HG02973 (cell line): ENCODE measurements around the gene IL4.
"Not testable (repeated sequence)": the region's sequence is repeated elsewhere in the genome, so short reads cannot be mapped to it uniquely, and the experiment has no call there.

Experiments used
- ATAC-seq: cut with Tn5 transposase; IDR thresholded peaks from one replicate; pipeline ENCODE4 v1.9.1; 2021; ENCODE audit warnings: moderate library complexity; ENCODE audit not compliant: unreplicated experiment

The IL4 gene

GRCh38 chr5:132673939-132674630, at the start of gene IL4:
Gene IL4 (plus strand): TSS chr5:132673989. CDS start chr5:132674051, 62 bp downstream.
- ATAC-seq = no peak

DNA sequence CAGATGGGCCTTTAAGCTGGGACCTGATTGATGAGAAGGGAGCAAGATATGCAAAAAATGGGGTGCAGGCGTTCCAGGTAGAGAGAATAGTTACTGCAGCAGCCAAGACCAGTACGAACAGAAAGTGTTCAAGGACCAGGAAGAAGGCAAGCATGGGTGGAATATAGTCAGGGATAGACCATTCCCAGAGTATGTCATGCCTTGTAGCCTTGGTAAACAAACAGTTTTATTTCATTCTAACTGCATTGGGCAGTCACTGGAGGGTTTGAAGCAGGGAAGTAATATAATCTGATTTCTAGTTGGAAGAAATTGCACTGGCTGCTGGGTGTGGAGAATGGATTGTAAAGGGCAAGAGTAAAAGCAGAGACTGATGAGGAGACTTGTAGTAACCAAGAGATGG, 46.3 kb upstream of the IL4 start:
- ATAC-seq = no peak

DNA sequence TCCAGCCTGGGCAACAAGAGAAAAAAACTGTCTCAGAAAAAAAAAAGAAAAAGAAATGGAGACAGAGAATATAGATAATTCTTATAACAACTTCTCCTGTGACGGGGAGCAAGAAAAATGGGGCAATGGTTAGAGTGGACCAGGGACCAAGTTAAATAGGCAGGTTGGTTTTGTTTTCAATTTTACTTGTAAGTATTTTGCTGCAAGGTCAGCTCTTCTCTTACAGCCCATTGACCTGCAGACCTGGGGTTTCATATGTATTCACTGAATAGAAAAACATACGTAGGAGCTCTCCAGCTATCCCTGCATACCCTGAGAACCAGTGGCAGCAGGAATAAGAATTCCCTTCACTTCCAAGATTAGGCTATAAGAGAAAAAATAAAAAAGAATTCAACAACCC, 45.0 kb upstream of the IL4 start:
- ATAC-seq = no peak

DNA sequence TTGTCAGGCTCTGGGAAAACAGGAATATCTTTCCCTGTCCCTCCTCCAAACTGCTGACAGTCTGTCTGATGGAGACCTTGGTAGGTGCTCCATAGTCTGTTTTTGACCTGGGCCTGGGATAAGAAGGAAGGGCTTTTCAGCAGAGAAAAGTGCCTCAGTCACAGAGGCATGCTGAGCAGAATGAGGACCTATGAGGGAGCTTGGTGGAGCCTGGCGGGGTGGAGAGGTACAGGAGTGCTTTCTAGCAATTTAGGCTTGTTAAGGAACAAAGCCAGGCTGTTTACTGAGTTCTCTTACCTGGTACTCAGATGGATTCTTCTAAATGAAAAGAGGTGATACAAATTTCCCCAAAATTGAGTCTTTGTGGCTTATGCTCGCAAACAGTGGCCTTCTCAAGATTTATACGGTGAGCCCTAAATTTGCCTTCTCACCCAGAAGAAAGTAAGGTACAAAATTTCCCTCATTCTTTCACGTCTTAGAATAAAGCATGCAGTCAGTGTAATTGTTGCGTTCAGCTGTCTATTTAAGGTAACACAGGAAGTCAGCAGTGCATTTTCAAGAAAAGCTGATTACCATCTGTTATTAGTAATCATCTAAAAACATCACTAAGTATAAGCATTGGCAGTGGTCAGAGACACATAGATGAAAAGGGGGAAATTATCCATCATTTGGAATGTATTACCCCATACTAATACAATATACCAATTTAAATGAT, 44.4 kb upstream of the IL4 start:
- peak; percentile 78 for ATAC-seq

- ATAC-seq = not testable (repeated sequence)
Measured at GRCh38 chr5:132633587-132633986, 40.2 kb upstream of the IL4 start.

DNA sequence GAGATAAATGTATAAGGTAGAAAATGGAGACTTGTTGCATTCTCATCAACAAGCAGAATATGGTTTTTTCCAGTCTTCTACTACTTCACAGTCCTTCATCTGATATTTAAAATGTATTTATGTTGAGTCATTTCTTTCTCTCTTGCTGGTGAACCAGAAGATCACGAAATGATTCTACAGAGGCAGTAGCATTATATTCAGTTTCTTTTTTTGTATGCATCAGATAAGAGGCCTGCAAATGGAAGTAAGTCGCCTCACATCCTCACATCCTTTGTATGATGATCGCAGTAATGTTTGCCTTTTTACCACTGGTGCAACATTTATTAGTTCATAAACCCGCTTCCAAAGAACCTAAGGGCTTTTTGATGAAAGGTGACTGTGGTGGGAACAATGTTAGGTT, 37.9 kb upstream of the IL4 start:
- ATAC-seq = peak; percentile 53

DNA sequence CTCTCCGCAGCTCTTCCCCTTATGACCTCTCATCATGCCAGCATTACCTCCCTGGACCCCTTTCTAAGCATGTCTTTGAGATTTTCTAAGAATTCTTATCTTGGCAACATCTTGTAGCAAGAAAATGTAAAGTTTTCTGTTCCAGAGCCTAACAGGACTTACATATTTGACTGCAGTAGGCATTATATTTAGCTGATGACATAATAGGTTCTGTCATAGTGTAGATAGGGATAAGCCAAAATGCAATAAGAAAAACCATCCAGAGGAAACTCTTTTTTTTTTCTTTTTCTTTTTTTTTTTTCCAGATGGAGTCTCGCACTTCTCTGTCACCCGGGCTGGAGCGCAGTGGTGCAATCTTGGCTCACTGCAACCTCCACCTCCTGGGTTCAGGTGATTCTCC, 36.5 kb upstream of the IL4 start:
- ATAC-seq = no peak

DNA sequence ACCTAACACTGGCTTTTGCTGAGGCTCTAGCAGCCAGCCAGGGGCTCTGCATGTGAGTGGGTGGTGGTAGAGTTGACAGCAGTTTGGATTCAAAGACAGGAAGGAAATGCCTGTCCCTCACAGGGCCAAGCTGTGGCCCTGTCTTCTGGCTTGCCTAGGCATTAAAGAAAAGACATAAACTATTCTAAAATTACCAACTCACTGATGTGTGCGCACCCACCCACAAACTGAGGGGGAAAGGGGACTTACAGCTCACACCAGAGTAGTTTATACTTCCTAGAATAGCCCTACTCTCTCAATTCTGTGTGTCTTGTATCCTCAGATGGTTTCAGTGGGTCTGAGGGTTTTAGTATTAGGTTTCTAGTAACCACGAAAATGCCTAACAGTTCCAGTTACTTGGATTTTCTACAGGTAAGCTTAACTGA, 34.1 kb upstream of the IL4 start:
- ATAC-seq = peak; percentile 56

DNA sequence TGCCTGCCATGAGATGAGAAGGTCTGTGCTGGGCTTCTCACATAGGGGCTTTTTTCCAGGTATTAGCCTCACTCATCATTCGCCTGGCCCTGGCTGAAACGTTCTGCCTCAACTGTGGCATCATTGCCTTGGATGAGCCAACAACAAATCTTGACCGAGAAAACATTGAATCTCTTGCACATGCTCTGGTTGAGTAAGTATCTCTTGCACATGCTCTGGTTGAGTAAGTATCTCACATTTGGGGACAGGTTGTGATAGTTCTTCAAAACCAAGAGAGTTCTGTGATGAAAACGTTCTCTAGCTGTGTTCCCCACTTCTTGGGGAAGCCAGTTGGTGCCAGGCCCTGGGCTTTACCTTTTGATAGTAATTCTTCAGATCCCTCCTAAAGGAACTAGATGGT, 33.2 kb upstream of the IL4 start:
- ATAC-seq = no peak

- ATAC-seq = peak; percentile 33
Measured at GRCh38 chr5:132641241-132641723, 32.5 kb upstream of the IL4 start.

- ATAC-seq = no peak
Measured at GRCh38 chr5:132641841-132642240, 31.9 kb upstream of the IL4 start.

GRCh38 chr5:132644177-132644576, 29.6 kb upstream of the IL4 start:
- ATAC-seq = no peak

DNA sequence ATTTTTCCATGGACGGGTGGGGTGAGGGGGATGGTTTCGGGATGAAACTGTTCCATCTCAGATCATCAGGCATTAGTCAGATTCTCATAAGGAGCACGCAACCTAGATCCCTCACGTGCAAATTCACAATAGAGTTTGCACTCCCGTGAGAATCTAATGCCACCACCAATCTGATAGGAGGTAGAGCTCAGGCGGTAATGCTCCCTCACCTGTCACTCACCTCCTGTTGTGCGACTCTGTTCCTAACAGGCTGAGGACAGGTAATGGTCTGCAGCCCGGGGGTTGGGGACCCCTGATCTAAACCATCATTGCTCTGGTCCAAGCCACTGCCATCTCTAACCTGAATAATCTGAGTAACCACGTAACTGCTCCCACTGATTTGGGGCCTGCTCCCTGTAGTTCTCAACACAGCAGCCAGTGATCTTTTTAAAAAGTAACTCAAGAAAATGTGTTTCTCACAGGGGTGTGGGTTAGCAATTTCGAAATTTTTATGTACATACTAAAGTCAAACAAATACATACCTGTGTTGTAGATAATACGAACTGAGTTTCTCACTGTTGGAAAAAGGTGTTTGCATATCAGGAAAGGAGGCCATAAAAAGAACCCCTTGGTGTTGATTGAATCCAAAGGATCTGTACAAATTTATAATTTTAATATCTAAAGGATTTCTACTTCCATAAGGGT, 27.1 kb upstream of the IL4 start:
- no peak for ATAC-seq

GRCh38 chr5:132647473-132647872, 26.3 kb upstream of the IL4 start:
- no peak for ATAC-seq

DNA sequence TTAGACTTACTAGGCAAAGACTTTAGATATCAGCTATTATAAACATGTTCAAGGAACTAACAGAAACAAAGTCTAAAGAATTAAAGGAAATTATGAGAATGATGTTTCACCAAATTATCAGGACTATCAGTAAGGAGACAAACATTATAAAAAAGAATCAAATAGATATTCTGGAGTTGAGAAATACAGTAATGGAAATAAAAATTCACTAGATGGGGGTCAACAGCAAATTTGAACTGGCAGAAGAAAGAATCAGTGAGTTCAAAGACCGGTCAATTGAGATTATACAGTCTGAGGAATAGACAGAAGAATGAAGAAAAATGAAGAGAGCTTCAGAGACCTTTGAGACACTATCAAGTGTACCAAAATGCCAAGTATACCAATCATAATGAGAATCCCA, 25.4 kb upstream of the IL4 start:
- ATAC-seq = no peak

DNA sequence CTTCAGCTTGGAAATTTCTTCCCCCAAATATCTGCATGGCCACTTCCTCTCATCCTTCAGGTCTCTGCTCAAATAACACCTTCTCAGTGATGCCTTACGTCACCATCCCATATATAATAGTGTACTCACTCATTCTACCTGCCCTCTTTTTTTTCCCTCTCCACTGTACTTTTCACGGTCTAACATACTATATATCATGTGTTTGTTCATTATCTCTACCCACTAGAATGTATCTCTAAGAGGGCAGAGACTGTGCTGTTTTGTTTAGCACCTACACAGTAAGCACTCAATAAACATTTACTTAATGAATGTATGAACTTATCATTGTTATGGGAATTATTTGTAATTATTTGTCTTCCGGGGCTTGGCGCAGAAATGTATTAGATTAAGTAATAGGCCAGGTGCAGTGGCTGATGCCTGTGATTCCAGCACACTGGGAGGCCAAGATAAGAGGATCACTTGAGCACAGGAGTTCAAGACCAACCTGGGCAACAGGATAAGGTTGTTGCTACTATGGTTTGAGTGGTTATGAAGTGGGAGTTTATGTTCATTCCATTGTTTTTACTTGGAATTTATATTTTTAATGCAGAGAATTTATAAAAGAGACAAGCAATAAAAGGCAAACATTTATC, 21.8 kb upstream of the IL4 start:
- ATAC-seq = no peak

DNA sequence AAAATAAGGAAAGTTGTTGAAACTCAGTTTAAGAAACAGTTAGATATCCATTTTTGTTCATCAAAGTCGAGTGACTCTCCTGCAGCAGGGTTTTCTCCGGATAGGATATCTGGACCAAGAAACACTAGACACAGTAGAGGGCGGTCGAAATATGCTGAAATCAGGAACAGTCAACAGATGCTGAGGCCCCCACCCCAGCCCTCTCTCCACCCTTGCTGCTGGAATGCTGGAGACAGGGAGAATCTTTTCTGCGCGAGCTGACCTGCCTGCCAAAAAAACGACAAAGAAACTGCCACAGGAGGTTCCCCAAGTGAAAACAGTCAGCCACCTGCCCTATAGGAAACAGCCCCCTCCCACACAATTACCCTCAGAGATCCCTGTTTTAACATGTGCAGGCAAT, 20.1 kb upstream of the IL4 start:
- no peak for ATAC-seq

- no peak for ATAC-seq
Measured at GRCh38 chr5:132655821-132656773, 17.7 kb upstream of the IL4 start.

- no peak for ATAC-seq
Measured at GRCh38 chr5:132656774-132657355, 16.9 kb upstream of the IL4 start.
